Fibroblast of lung (primary cell): ENCODE data around the gene ASXL1. TPM values are rescaled to one million over a fixed set of nuclear protein-coding genes. Genes with fewer than 3 reads are reported as not detected.

ENCODE experiments used
- DNase-seq, 2 donors: peaks; one replicate each; pipeline versions ENCODE4 v3.0.0 to v3.0.0-alpha.2; 2010; ENCODE audit warnings: low read depth in 2 of 2
- H2AFZ ChIP-seq: 2 replicates; pipeline ENCODE4 v1.5.1; 2012; ENCODE audit warnings: low read length, control low read depth, inconsistent platforms
- H3K27ac ChIP-seq: 2 replicates; pipeline ENCODE4 v1.5.1; 2011; ENCODE audit warnings: low read length, control low read depth; ENCODE audit not compliant: insufficient read depth
- H3K27me3 ChIP-seq: 2 replicates; pipeline ENCODE4 v1.5.1; 2011; ENCODE audit warnings: mild to moderate bottlenecking, low read length; ENCODE audit not compliant: control insufficient read depth, insufficient read depth
- H3K36me3 ChIP-seq: 2 replicates; pipeline ENCODE4 v1.5.1; 2011; ENCODE audit warnings: low read length; ENCODE audit not compliant: control insufficient read depth, insufficient read depth
- H3K4me1 ChIP-seq: 2 replicates; pipeline ENCODE4 v1.5.1; 2011; ENCODE audit warnings: low read length; ENCODE audit not compliant: control insufficient read depth, insufficient read depth; ENCODE audit errors: extremely low read depth
- H3K4me2 ChIP-seq: 2 replicates; pipeline ENCODE4 v1.5.1; 2011; ENCODE audit warnings: low read length, control low read depth; ENCODE audit not compliant: insufficient read depth; ENCODE audit errors: extremely low read depth
- H3K4me3 ChIP-seq, 4 experiments: fragments of 200-600 bp in 1 of 4; sonication (generic) in 1 of 4; replicated peaks in 1 of 4; 2 replicates each; pipeline ENCODE4 v1.5.1; 2011 to 2016; ENCODE audit warnings: low read length in 4 of 4, low read depth in 3 of 4, mild to moderate bottlenecking in 3 of 4, control low read depth in 2 of 4, inconsistent platforms in 1 of 4, mixed read lengths in 1 of 4; ENCODE audit not compliant: insufficient read depth in 1 of 4; ENCODE audit errors: control extremely low read depth in 1 of 4
- H3K79me2 ChIP-seq: 2 replicates; pipeline ENCODE4 v1.5.1; 2012; ENCODE audit warnings: mild to moderate bottlenecking, low read length, inconsistent platforms; ENCODE audit not compliant: control insufficient read depth, insufficient read depth
- H3K9ac ChIP-seq: 2 replicates; pipeline ENCODE4 v1.5.1; 2011; ENCODE audit warnings: mild to moderate bottlenecking, low read length, control low read depth; ENCODE audit not compliant: insufficient read depth
- H3K9me3 ChIP-seq: 2 replicates; pipeline ENCODE4 v1.5.1; 2012; ENCODE audit warnings: low read depth, low read length; ENCODE audit not compliant: control insufficient read depth, insufficient read depth
- H4K20me1 ChIP-seq: 2 replicates; pipeline ENCODE4 v1.5.1; 2011; ENCODE audit warnings: low read length; ENCODE audit not compliant: control insufficient read depth, insufficient read depth; ENCODE audit errors: extremely low read depth
- CTCF ChIP-seq, 2 donors: IDR thresholded peaks in 1 of 2; conservative IDR thresholded peaks in 1 of 2; 1 replicate in 1 of 2; 2 replicates in 1 of 2; pipeline ENCODE4 v1.5.1; 2011 to 2012; ENCODE audit warnings: low read length in 2 of 2, control low read depth in 1 of 2, inconsistent platforms in 1 of 2, low read depth in 1 of 2, mild to moderate bottlenecking in 1 of 2
- EZH2 ChIP-seq: IDR thresholded peaks from 2 replicates; pipeline ENCODE4 v1.5.1; 2012; ENCODE audit warnings: low read length, control low read depth, mild to moderate bottlenecking; ENCODE audit errors: missing control alignments
- polyA plus RNA-seq, 2 donors: library from polyadenylated mRNA; depleted of rRNA in 1 of 2; stranded (reverse) in 1 of 2; unstranded in 1 of 2; fragments of >200 nt; gene quantifications; 2 replicates each; pipeline ENCODE4 v1.2.1, GENCODE V29; 2011 to 2012; ENCODE audit warnings: missing spikeins in 1 of 2
- total RNA-seq: library from RNA; depleted of rRNA; stranded (reverse); fragments of >200 nt; gene quantifications from 2 replicates; pipeline ENCODE4 v1.2.1, GENCODE V29; 2014

The ASXL1 gene
- total and polyA plus RNA-seq, 2 donors (not counting 1 experiment from before 2014, with no cell fraction given) = 38.0 to 41.1 TPM

GRCh38 chr20:32350421-32350820 is 7.7 kb upstream of the ASXL1 start:
- no peak overlapping the region for H3K4me2 ChIP-seq
- no peaks in the 10 kb centered on the region for H3K9me3 ChIP-seq
- DNase-seq = no peak
- H3K9ac ChIP-seq = no peak overlapping the region
- no peak overlapping the region for H3K4me3 ChIP-seq
- H2AFZ ChIP-seq = no peak overlapping the region
- TF ChIP-seq CTCF (conservative IDR thresholded peaks at IDR 0.05 in 1 of 2, IDR thresholded peaks at IDR 0.05 in 1 of 2; ENCODE audit: low read depth in 1 of 2, low read length in 2 of 2) (no peak), EZH2 (no peak)
- H3K27ac ChIP-seq = no peak overlapping the region
- H3K4me1 ChIP-seq = peaks cover 10% of the 10 kb centered on the region
- H3K79me2 ChIP-seq = no peaks in the 10 kb centered on the region
- H3K36me3 ChIP-seq = no peaks in the 10 kb centered on the region
- H3K27me3 ChIP-seq = no peaks in the 10 kb centered on the region
- no peaks in the 10 kb centered on the region for H4K20me1 ChIP-seq

DNA sequence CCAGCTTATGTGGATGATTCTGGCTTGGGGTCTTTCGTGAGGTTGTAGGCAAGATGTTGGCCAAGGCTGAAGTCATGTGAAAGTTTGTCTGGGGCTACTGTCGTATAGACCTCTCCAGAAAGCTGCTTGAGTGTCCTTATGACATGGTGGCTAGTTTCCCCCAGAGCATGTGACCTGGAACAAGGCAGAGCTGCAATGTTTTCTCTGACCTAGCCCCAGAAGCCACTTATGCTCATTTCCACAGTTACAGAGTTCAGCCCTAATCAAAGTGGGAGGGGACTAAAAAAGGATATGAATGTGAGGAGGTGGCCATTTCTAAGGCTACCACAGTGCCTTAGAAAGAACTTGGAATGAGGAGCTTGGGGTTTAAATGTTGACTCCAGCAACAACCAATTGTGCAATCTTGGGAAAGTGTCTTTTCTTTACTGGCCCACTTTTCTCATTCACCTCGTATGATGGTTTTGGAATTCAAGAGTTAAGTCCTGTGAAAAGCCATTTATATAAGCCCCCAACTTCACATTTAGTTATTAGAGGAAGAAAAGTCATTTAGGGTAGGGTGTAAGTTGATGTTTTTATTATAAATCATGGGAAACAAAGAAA is 5.9 kb upstream of the ASXL1 start:
- TF ChIP-seq CTCF (conservative IDR thresholded peaks at IDR 0.05 in 1 of 2, IDR thresholded peaks at IDR 0.05 in 1 of 2; ENCODE audit: low read depth in 1 of 2, low read length in 2 of 2) = no peak
- no peak for TF ChIP-seq EZH2
- no peaks in the 10 kb centered on the region for H3K9me3 ChIP-seq
- H3K36me3 ChIP-seq = no peaks in the 10 kb centered on the region
- no peak overlapping the region for H3K4me2 ChIP-seq
- no peak overlapping the region for H3K4me3 ChIP-seq
- no peak overlapping the region for H3K27ac ChIP-seq
- H3K4me1 ChIP-seq = peaks cover 21% of the 10 kb centered on the region
- H2AFZ ChIP-seq = no peak overlapping the region
- H4K20me1 ChIP-seq = no peaks in the 10 kb centered on the region
- H3K27me3 ChIP-seq = no peaks in the 10 kb centered on the region
- no peak for DNase-seq
- H3K9ac ChIP-seq = no peak overlapping the region
- H3K79me2 ChIP-seq = no peaks in the 10 kb centered on the region

GRCh38 chr20:32353848-32354496 is 4.2 kb upstream of the ASXL1 start:
- Histone ChIP-seq H3K9me3 (no peaks in the 10 kb centered on the region), H3K36me3 (no peaks in the 10 kb centered on the region), H4K20me1 (no peaks in the 10 kb centered on the region), H3K79me2 (peaks cover 2% of the 10 kb centered on the region), H3K27me3 (no peaks in the 10 kb centered on the region), H3K4me3 (no peak overlapping the region), H2AFZ (no peak overlapping the region), H3K4me1 (peaks cover 24% of the 10 kb centered on the region), H3K4me2 (peak overlapping the region; percentile 40), H3K9ac (no peak overlapping the region), H3K27ac (no peak overlapping the region)
- no peak for DNase-seq
- TF ChIP-seq CTCF (conservative IDR thresholded peaks at IDR 0.05 in 1 of 2, IDR thresholded peaks at IDR 0.05 in 1 of 2; ENCODE audit: low read depth in 1 of 2, low read length in 2 of 2) (no peak), EZH2 (no peak)
